ENCODE measurements around the gene PRR13.
"Not testable (repeated sequence)": the region's sequence is repeated elsewhere in the genome, so short reads cannot be mapped to it uniquely, and the experiment has no call there.

The PRR13 gene

GRCh38 chr12:53435326-53435725 is 6.2 kb upstream of the PRR13 start:
- DNase-seq (ENCODE audit: extremely low read depth in 1 of 2, low read depth in 1 of 2): not testable (repeated sequence)

GRCh38 chr12:53439582-53439981 is 2.0 kb upstream of the PRR13 start:
- DNase-seq (ENCODE audit: extremely low read depth in 1 of 2, low read depth in 1 of 2): not testable (repeated sequence)

- no peak for DNase-seq (ENCODE audit: extremely low read depth in 1 of 2, low read depth in 1 of 2)
Measured at GRCh38 chr12:53443955-53444354, 2.4 kb downstream of the PRR13 start.

- not testable (repeated sequence) for DNase-seq (ENCODE audit: extremely low read depth in 1 of 2, low read depth in 1 of 2)
Measured at GRCh38 chr12:53444593-53445325, 3.2 kb downstream of the PRR13 start.

- DNase-seq (ENCODE audit: extremely low read depth in 1 of 2, low read depth in 1 of 2): no peak
Measured at GRCh38 chr12:53450936-53451335, 9.4 kb downstream of the PRR13 start.

- DNase-seq (ENCODE audit: extremely low read depth in 1 of 2, low read depth in 1 of 2): peak; percentile 94 to 95
Measured at GRCh38 chr12:53451661-53452158, 10.2 kb downstream of the PRR13 start, which contains the start of gene PCBP2. Gene PCBP2 (plus strand): TSS chr12:53452102. CDS start chr12:53454801, 2,699 bp downstream.

GRCh38 chr12:53452159-53453077 is 10.9 kb downstream of the PRR13 start:
- peak; percentile 57 to 65 for DNase-seq (ENCODE audit: extremely low read depth in 1 of 2, low read depth in 1 of 2)

GRCh38 chr12:53453953-53454640 is 12.6 kb downstream of the PRR13 start:
- DNase-seq (ENCODE audit: extremely low read depth in 1 of 2, low read depth in 1 of 2): no peak

GRCh38 chr12:53454707-53455106 is 13.2 kb downstream of the PRR13 start:
- DNase-seq (ENCODE audit: extremely low read depth in 1 of 2, low read depth in 1 of 2): no peak

GRCh38 chr12:53456654-53457366 is 15.3 kb downstream of the PRR13 start:
- no peak for DNase-seq (ENCODE audit: extremely low read depth in 1 of 2, low read depth in 1 of 2)

GRCh38 chr12:53459097-53459496 is 17.6 kb downstream of the PRR13 start:
- DNase-seq (ENCODE audit: extremely low read depth in 1 of 2, low read depth in 1 of 2): no peak

GRCh38 chr12:53461059-53461458 is 19.5 kb downstream of the PRR13 start:
- no peak for DNase-seq (ENCODE audit: extremely low read depth in 1 of 2, low read depth in 1 of 2)

- no peak for DNase-seq (ENCODE audit: extremely low read depth in 1 of 2, low read depth in 1 of 2)
Measured at GRCh38 chr12:53461591-53461990, 20.1 kb downstream of the PRR13 start.

GRCh38 chr12:53462935-53463334 is 21.4 kb downstream of the PRR13 start:
- no peak for DNase-seq (ENCODE audit: extremely low read depth in 1 of 2, low read depth in 1 of 2)

- DNase-seq (ENCODE audit: extremely low read depth in 1 of 2, low read depth in 1 of 2): no peak
Measured at GRCh38 chr12:53463802-53464560, 22.4 kb downstream of the PRR13 start.

- DNase-seq (ENCODE audit: extremely low read depth in 1 of 2, low read depth in 1 of 2): no peak
Measured at GRCh38 chr12:53464685-53465418, 23.3 kb downstream of the PRR13 start.

GRCh38 chr12:53465679-53466078 is 24.1 kb downstream of the PRR13 start:
- DNase-seq (ENCODE audit: extremely low read depth in 1 of 2, low read depth in 1 of 2): no peak

GRCh38 chr12:53466640-53467039 is 25.1 kb downstream of the PRR13 start:
- DNase-seq (ENCODE audit: extremely low read depth in 1 of 2, low read depth in 1 of 2): no peak

GRCh38 chr12:53467082-53467481 is 25.5 kb downstream of the PRR13 start:
- no peak for DNase-seq (ENCODE audit: extremely low read depth in 1 of 2, low read depth in 1 of 2)
